GM13976 (cell line): ENCODE results near the gene PPBP.
"Not testable (repeated sequence)": the region's sequence is repeated elsewhere in the genome, so short reads cannot be mapped to it uniquely, and the experiment has no call there.

ENCODE experiments used
- DNase-seq: peaks from one replicate; pipeline ENCODE4 v3.0.0; 2012; ENCODE audit warnings: low spot score
- CTCF ChIP-seq: IDR thresholded peaks from 2 replicates; pipeline ENCODE4 v1.5.1; 2012; ENCODE audit warnings: borderline replicate concordance, mild to moderate bottlenecking; ENCODE audit not compliant: insufficient read depth; ENCODE audit errors: extremely low read depth, missing control alignments, control extremely low read depth
- in situ Hi-C: fragments of 300-500 bp; cut with MboI; formaldehyde crosslinking; loops from one replicate; pipeline ENCODE4 v1.12.0; 2022; ENCODE audit warnings: low sequenced_read_pairs, mixed read lengths, inconsistent platforms; ENCODE audit not compliant: unreplicated experiment

The PPBP gene

GRCh38 chr4:73989928-73990327 is 1.9 kb upstream of the PPBP start:
- no peak for TF ChIP-seq CTCF
- DNase-seq = no peak
- in situ Hi-C loops = no loop called here

- TF ChIP-seq CTCF = no peak
- in situ Hi-C loops = no loop called here
These were observed 1.0 kb upstream of the PPBP start for GRCh38 chr4:73989031-73989430.

GRCh38 chr4:73985528-73985852 is 2.5 kb downstream of the PPBP start:
- TF ChIP-seq CTCF = no peak
- in situ Hi-C loops = no loop called here
- no peak for DNase-seq

More at GRCh38 chr4:73989031-73989430, 1.0 kb upstream of the PPBP start:
- DNase-seq = no peak

GRCh38 chr4:73984736-73985527 is 3.1 kb downstream of the PPBP start:
- in situ Hi-C loops = no loop called here
- no peak for TF ChIP-seq CTCF
- no peak for DNase-seq

- in situ Hi-C loops, DNase-seq: not testable (repeated sequence)
These were observed 6.8 kb downstream of the PPBP start for GRCh38 chr4:73981175-73981574.

GRCh38 chr4:73979407-73979957 is 8.5 kb downstream of the PPBP start:
- no peak for DNase-seq
- in situ Hi-C loops = no loop called here

More at GRCh38 chr4:73979407-73979957, 8.5 kb downstream of the PPBP start:
- no peak for TF ChIP-seq CTCF
